ENCODE data around the gene SLC5A3.
A peak's percentile ranks its signal among the peaks of the same experiment; 100 is the strongest.

SLC5A3 gene

GRCh38 chr21:34071683-34072082 is 1.7 kb upstream of the SLC5A3 start:
- DNase-seq (ENCODE audit: low spot score) = no peak

- DNase-seq (ENCODE audit: low spot score) = no peak
These were observed 990 bp upstream of the SLC5A3 start for GRCh38 chr21:34072145-34073031.

- DNase-seq (ENCODE audit: low spot score) = peak; percentile 71
These were observed 438 bp downstream of the SLC5A3 start for GRCh38 chr21:34073749-34074282.

GRCh38 chr21:34074283-34075090 is 1.1 kb downstream of the SLC5A3 start:
- no peak for DNase-seq (ENCODE audit: low spot score)

- no peak for DNase-seq (ENCODE audit: low spot score)
These were observed 1.7 kb downstream of the SLC5A3 start for GRCh38 chr21:34075091-34075425.

- DNase-seq (ENCODE audit: low spot score) = no peak
These were observed 2.6 kb downstream of the SLC5A3 start for GRCh38 chr21:34075760-34076660.

- no peak for DNase-seq (ENCODE audit: low spot score)
These were observed 3.5 kb downstream of the SLC5A3 start for GRCh38 chr21:34076835-34077234.

- no peak for DNase-seq (ENCODE audit: low spot score)
These were observed 4.5 kb downstream of the SLC5A3 start for GRCh38 chr21:34077888-34078287.

- no peak for DNase-seq (ENCODE audit: low spot score)
These were observed 5.5 kb downstream of the SLC5A3 start for GRCh38 chr21:34078915-34079314.

- DNase-seq (ENCODE audit: low spot score) = no peak
These were observed 7.3 kb downstream of the SLC5A3 start for GRCh38 chr21:34080710-34081109.

- no peak for DNase-seq (ENCODE audit: low spot score)
These were observed 9.4 kb downstream of the SLC5A3 start for GRCh38 chr21:34082769-34083168.

GRCh38 chr21:34083357-34083756 is 10.0 kb downstream of the SLC5A3 start:
- DNase-seq (ENCODE audit: low spot score) = no peak

GRCh38 chr21:34085129-34085528 is 11.8 kb downstream of the SLC5A3 start:
- DNase-seq (ENCODE audit: low spot score) = no peak

- no peak for DNase-seq (ENCODE audit: low spot score)
These were observed 13.5 kb downstream of the SLC5A3 start for GRCh38 chr21:34086887-34087306.

GRCh38 chr21:34088752-34089151 is 15.4 kb downstream of the SLC5A3 start:
- DNase-seq (ENCODE audit: low spot score) = no peak

GRCh38 chr21:34091032-34091431 is 17.7 kb downstream of the SLC5A3 start:
- no peak for DNase-seq (ENCODE audit: low spot score)

GRCh38 chr21:34091607-34092006 is 18.2 kb downstream of the SLC5A3 start:
- no peak for DNase-seq (ENCODE audit: low spot score)

GRCh38 chr21:34092262-34092921 is 19.0 kb downstream of the SLC5A3 start:
- no peak for DNase-seq (ENCODE audit: low spot score)

GRCh38 chr21:34093083-34093482 is 19.7 kb downstream of the SLC5A3 start:
- no peak for DNase-seq (ENCODE audit: low spot score)

GRCh38 chr21:34094949-34095348 is 21.6 kb downstream of the SLC5A3 start:
- DNase-seq (ENCODE audit: low spot score) = no peak

- no peak for DNase-seq (ENCODE audit: low spot score)
These were observed 24.1 kb downstream of the SLC5A3 start for GRCh38 chr21:34097442-34097841.

Data from left forelimb (tissue), 1 donor.